GM21528 (cell line): ENCODE measurements around the gene HECW1.
"Not testable (repeated sequence)": the region's sequence is repeated elsewhere in the genome, so short reads cannot be mapped to it uniquely, and the experiment has no call there.

Experiments
- ATAC-seq: cut with Tn5 transposase; IDR thresholded peaks from one replicate; pipeline ENCODE4 v1.9.1; 2021; ENCODE audit warnings: mild to moderate bottlenecking, moderate library complexity; ENCODE audit not compliant: unreplicated experiment, low FRiP score

HECW1 gene

DNA sequence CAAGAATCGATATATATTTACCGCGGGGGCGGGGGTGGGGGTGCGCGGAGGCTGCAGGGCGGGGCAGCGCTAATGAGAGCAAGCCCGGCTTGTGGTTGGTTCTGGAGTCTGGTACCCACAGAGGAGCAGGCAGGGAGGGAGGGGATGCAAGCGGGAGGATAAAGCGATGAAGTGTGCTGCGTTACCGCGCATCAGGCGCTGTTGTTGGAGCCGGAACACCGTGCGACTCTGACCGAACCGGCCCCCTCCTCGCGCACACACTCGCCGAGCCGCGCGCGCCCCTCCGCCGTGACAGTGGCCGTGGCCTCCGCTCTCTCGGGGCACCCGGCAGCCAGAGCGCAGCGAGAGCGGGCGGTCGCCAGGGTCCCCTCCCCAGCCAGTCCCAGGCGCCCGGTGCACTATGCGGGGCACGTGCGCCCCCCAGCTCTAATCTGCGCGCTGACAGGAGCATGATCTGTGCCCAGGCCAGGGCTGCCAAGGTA, at the start of gene HECW1:
Gene HECW1, plus strand, starts transcription at position 189 of the 482 bp plus-strand sequence. CDS start 131,259 bp downstream, outside the sequence.
- no peak for ATAC-seq

GRCh38 chr7:43071604-43072003, 40.8 kb upstream of the HECW1 start:
- ATAC-seq, result no peak

DNA sequence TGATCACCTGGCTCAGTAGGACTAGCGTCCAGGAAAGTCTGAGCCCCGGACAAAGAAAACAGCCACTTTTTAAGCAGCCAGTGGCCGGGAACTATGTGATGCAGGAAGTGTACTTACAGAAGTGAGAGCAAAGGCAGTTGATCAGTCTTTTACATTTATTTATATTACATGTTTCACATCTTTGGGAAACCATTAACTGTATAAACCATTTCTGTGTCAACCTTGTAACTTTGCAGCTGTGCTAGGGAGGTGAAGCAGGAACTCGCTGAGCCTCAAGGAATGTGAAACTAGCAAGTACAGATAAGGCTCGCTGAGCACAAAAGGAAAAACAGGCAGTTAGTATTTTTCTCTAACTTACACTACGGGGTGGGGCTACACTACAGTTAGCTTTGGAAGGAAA, 39.9 kb upstream of the HECW1 start:
- peak; percentile 63 for ATAC-seq

DNA sequence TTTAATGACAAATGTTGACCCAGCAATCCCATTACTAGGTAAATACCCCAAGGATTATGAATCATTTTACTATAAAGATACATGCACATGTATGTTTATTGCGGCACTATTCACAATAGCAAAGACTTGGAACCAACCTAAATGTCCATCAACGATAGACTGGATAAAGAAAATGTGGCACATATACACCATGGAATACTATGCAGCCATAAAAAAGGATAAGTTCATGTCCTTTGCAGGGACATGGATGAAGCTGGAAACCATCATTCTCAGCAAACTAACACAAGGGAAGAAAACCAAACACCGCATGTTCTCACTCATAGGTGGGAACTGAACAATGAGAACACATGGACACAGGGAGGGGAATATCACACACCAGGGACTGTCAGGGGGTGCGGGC, 38.6 kb upstream of the HECW1 start:
- ATAC-seq, result not testable (repeated sequence)

GRCh38 chr7:43076189-43076605, 36.2 kb upstream of the HECW1 start:
- no peak for ATAC-seq

DNA sequence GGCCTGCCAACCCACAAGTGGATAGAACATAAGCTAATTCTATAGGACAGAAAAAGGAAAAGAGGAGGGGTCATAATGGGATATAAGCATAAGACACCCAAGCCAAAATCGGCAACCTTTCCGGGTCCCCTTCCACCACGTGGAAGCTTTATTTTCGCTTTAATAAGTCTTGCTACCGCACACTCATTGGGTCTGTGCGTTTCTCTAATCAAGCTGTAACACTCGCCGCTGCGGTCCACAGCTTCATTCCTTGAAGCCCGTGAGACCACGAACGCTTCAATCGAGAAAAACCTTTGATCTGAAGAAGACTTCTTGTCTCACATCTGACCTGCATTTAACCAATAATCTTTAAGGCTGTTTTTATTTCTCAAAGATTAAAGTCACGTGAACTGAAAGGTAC, 35.8 kb upstream of the HECW1 start:
- no peak for ATAC-seq

GRCh38 chr7:43077285-43077684, 35.2 kb upstream of the HECW1 start:
- no peak for ATAC-seq

GRCh38 chr7:43077732-43078391, 34.6 kb upstream of the HECW1 start:
- ATAC-seq, result no peak

GRCh38 chr7:43078794-43079193, 33.7 kb upstream of the HECW1 start:
- no peak for ATAC-seq

- no peak for ATAC-seq
Observed at GRCh38 chr7:43081603-43082002, 30.8 kb upstream of the HECW1 start.

DNA sequence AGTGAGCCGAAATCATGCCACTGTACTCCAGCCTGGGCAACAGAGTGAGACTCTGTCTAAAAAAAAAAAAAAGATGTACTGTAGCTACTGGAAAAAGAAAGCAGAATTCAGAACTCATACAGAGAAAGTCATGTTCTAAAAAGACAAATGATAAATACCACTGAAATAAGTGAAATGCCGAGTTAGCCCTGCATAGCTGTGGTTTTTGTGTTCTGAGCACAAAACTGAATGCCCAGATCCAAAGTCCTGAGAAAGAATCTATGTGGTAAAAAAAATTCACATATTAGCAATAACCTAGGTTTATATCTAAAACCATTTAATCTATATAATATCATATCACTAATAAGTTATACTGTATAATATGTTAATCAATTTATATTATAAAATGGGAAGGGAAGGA, 29.3 kb upstream of the HECW1 start:
- ATAC-seq, result no peak

DNA sequence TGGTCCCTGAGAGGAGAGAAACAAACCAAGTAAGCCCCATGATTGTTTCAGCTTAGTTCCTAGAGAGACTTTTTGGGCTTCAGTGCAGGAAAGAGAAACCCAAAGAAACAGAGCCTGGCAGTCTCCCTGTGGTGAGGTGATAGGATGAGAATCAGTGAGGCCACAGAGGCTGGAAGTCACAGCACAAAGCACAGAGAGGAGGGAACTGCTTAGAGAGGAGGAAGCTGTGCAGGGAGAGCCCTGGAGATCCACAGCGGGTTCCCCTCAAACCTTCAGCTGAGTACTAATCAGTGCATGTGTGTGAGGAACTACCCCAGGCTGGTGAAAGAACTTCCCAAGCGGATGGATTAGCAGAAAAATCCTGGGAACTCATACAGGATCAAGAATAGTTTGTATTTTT, 27.4 kb upstream of the HECW1 start:
- ATAC-seq, result no peak

- ATAC-seq, result no peak
Observed at GRCh38 chr7:43085992-43086391, 26.5 kb upstream of the HECW1 start.

DNA sequence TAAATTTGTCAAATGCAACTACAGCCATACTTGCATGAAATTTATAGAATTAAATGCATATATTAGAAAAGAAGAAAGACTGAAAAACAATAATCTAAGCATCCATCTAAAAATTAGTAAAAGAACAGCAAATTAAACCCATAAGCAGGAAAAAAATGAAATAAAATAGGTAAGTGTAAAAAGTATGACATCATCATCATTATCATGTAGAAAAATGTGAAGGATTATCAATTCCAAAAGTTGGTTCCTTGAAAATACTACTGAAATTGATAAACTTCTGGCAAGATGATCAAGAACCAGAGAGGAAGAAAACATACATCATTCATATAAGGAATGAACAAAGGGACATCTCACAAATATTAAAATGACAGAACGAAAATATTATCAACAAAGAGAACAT, 19.6 kb upstream of the HECW1 start:
- no peak for ATAC-seq

GRCh38 chr7:43096875-43097274, 15.6 kb upstream of the HECW1 start:
- no peak for ATAC-seq

DNA sequence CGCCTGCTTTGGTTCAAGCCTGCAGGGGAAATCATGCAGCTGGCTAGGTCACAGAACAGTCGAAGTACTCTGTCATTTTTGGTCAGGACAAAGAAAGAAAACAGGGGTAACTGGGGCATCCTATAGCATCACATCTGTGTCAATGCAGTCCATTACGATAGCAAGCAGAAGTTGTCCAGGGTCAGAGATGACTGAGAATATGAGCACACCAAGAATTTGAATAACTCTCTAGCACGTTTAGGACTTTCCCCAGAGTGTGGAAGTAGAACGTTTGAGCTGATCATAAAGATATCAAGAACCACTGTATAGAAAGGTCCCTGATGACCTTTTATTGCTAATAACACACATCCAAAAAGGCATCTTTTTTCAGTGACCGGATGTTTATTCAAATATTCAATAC, 12.7 kb upstream of the HECW1 start:
- no peak for ATAC-seq

DNA sequence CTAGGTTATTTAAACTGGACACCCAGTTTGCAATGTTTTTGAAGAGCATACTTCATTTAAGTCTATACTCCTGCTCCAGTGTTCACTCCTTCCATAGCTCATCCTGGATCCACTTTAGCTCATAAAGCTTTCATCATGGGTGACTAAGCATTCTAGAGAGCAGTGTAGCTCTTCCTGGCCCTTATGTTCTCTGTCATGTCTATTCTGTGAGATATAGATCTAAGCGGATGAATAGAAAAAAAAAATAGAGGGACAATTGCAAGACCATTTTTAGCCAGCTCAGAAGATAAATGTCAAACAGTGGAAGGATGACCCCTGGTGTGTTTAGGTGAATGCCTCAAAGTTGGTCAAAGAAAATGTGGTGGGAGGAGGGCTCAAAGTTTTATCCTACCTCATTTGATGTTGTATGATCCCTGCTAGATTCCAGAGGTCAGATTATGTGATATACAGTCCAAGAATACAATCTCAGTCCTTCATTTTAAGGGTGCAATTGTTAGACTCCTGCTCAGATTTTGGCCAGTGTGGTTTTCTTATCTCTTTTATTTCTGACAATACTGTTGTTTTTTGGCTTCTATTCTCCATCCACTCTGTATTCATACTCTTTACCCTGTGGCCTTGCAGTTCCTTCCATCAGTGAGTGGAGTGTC, 7.5 kb upstream of the HECW1 start:
- ATAC-seq, result no peak

DNA sequence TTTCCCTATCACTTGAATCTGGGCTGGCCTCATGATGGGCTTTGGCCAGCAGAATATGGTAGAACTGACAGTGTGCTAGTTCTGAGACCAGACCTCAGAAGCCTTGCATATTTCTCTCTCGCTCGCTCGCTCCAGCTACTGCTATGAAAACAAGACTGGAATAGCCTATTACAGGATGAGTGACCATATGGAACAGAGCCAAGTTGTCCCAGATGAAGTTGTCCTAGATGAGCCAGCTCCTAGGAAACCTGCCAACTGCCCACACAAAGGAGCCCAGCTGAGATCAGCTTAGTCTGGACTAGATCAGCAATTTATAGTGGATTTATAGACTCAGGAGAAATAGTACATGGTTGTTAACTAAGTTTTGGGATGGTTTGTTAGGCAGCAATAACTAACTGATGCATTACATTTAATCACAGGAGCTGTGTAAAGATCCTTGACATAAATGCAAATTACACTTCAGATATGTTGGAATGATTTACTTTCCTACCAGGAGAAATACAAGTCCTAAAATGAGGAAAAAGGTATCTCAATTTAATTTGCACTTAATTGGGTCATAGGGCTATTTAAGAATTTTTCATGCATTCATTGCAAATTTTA, 6.8 kb upstream of the HECW1 start:
- no peak for ATAC-seq

- peak; percentile 86 for ATAC-seq
Observed at GRCh38 chr7:43108255-43109011, 4.0 kb upstream of the HECW1 start.

- no peak for ATAC-seq
Observed at GRCh38 chr7:43110791-43111535, 1.5 kb upstream of the HECW1 start.
